Measurements from ENCODE around the gene PLEKHH2.

PLEKHH2 gene

DNA sequence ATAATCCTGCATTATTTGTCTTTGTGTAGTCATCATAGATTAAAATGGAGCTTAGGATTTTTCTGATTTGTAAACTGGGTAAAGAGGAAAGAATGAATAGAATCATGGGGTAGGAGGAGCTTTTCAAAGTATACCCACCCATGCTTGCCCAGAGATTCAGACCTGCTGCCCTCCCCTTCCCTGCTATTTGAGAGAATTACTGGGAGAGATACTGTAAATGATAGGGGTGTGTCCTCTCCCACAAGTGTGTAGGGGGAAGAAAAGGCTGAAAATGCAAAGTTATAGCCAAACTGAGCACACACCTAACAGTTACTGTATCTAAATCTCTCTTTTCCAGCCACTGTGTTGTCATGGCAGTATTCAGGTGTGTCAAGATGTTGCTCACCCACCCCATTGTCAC lies 115.2 kb downstream of the PLEKHH2 start:
- H3K4me3 ChIP-seq (replicated peaks; ENCODE audit: insufficient read depth, low read length) = no peak overlapping the region
- TF ChIP-seq, protein P1, sequence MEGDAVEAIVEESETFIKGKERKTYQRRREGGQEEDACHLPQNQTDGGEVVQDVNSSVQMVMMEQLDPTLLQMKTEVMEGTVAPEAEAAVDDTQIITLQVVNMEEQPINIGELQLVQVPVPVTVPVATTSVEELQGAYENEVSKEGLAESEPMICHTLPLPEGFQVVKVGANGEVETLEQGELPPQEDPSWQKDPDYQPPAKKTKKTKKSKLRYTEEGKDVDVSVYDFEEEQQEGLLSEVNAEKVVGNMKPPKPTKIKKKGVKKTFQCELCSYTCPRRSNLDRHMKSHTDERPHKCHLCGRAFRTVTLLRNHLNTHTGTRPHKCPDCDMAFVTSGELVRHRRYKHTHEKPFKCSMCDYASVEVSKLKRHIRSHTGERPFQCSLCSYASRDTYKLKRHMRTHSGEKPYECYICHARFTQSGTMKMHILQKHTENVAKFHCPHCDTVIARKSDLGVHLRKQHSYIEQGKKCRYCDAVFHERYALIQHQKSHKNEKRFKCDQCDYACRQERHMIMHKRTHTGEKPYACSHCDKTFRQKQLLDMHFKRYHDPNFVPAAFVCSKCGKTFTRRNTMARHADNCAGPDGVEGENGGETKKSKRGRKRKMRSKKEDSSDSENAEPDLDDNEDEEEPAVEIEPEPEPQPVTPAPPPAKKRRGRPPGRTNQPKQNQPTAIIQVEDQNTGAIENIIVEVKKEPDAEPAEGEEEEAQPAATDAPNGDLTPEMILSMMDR (IDR thresholded peaks at IDR 0.05; ENCODE audit: insufficient read depth, low read length) = no peak
- TF ChIP-seq GABPA (IDR thresholded peaks at IDR 0.05; ENCODE audit: low read depth) = no peak
- TF ChIP-seq POLR2AphosphoS5 (IDR thresholded peaks at IDR 0.05; ENCODE audit: low read depth) = no peak
- TF ChIP-seq REST (IDR thresholded peaks at IDR 0.05; ENCODE audit: insufficient replicate concordance, low read depth) = no peak
- no peak for TF ChIP-seq SPI1 (IDR thresholded peaks at IDR 0.05; ENCODE audit: borderline replicate concordance, low read depth)
- no peak overlapping the region for H3K27ac ChIP-seq (replicated peaks)
- peaks cover 2% of the 10 kb centered on the region for H3K27me3 ChIP-seq (ENCODE audit: insufficient read depth, poor library complexity, severe bottlenecking)
- no peak for DNase-seq (ENCODE audit: low read depth in 1 of 2, low spot score in 1 of 2)

- Histone ChIP-seq H3K4me3 (replicated peaks; ENCODE audit: insufficient read depth, low read length) (no peak overlapping the region), H3K27me3 (ENCODE audit: insufficient read depth, poor library complexity, severe bottlenecking) (no peaks in the 10 kb centered on the region), H3K27ac (replicated peaks) (no peak overlapping the region)
- TF ChIP-seq REST (IDR thresholded peaks at IDR 0.05; ENCODE audit: insufficient replicate concordance, low read depth) = no peak
- TF ChIP-seq GABPA (IDR thresholded peaks at IDR 0.05; ENCODE audit: low read depth) = no peak
- TF ChIP-seq SPI1 (IDR thresholded peaks at IDR 0.05; ENCODE audit: borderline replicate concordance, low read depth) = no peak
- TF ChIP-seq POLR2AphosphoS5 (IDR thresholded peaks at IDR 0.05; ENCODE audit: low read depth) = no peak
- TF ChIP-seq, protein P1 (IDR thresholded peaks at IDR 0.05; ENCODE audit: insufficient read depth, low read length) = no peak
- no peak for DNase-seq (ENCODE audit: low read depth in 1 of 2, low spot score in 1 of 2)
Measured at GRCh38 chr2:43754180-43754579, 117.1 kb downstream of the PLEKHH2 start.

DNA sequence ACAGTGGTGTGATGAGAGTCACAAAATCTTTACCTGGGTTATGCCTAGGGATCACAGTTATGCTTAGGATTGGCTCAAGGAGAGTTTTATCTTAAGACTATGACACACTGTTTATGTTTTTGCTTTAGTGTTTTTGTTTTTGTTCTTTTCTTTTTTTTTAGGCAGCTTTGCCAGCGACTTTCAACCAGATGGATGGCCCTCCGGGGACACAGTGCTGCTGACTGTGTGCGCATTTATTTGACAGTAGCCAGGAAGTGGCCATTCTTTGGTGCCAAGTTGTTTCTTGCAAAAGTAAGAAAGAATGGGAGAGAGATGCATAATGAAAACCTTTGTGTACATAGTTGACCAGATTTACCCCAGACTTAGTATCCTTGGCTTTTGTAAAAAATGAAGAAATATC lies 121.7 kb downstream of the PLEKHH2 start:
- no peak for DNase-seq (ENCODE audit: low read depth in 1 of 2, low spot score in 1 of 2)
- Histone ChIP-seq H3K4me3 (replicated peaks; ENCODE audit: insufficient read depth, low read length) (no peak overlapping the region), H3K27me3 (ENCODE audit: insufficient read depth, poor library complexity, severe bottlenecking) (peaks cover 2% of the 10 kb centered on the region), H3K27ac (replicated peaks) (no peak overlapping the region)
- TF ChIP-seq REST (IDR thresholded peaks at IDR 0.05; ENCODE audit: insufficient replicate concordance, low read depth) (no peak), GABPA (IDR thresholded peaks at IDR 0.05; ENCODE audit: low read depth) (no peak), SPI1 (IDR thresholded peaks at IDR 0.05; ENCODE audit: borderline replicate concordance, low read depth) (no peak), POLR2AphosphoS5 (IDR thresholded peaks at IDR 0.05; ENCODE audit: low read depth) (no peak)
- TF ChIP-seq, protein P1 (IDR thresholded peaks at IDR 0.05; ENCODE audit: insufficient read depth, low read length) = no peak

All from HL-60 (cell line).